ENCODE results near the gene SLC20A1.
"Not testable (repeated sequence)": the region's sequence is repeated elsewhere in the genome, so short reads cannot be mapped to it uniquely, and the experiment has no call there.

Gene SLC20A1

GRCh38 chr2:112703684-112704083 lies 57.9 kb downstream of the SLC20A1 start:
- FAIRE-seq (no peak), DNase-seq (ENCODE audit: insufficient read length, low spot score) (no peak)

GRCh38 chr2:112705575-112705974 lies 59.8 kb downstream of the SLC20A1 start:
- no peak for FAIRE-seq
- no peak for DNase-seq (ENCODE audit: insufficient read length, low spot score)

GRCh38 chr2:112706170-112706664 lies 60.5 kb downstream of the SLC20A1 start:
- FAIRE-seq (no peak), DNase-seq (ENCODE audit: insufficient read length, low spot score) (no peak)

DNA sequence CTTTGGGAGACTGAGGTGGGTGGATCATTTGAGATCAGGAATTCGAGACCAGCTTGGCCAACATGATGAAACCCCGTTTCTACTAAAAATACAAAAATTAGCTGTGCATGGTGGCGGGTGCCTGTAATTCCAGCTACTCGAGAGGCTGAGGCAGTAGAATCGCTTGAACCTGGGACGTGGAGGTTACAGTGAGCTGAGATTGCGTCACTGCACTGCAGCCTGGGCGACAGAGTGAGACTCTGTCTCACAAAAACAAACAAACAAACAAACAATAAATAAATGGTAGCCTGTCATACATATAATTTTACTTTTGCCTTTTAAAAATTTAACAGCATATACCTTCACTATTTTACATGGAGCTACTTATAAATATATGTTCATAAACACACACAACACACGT lies 61.2 kb downstream of the SLC20A1 start:
- not testable (repeated sequence) for FAIRE-seq; DNase-seq (ENCODE audit: insufficient read length, low spot score)

DNA sequence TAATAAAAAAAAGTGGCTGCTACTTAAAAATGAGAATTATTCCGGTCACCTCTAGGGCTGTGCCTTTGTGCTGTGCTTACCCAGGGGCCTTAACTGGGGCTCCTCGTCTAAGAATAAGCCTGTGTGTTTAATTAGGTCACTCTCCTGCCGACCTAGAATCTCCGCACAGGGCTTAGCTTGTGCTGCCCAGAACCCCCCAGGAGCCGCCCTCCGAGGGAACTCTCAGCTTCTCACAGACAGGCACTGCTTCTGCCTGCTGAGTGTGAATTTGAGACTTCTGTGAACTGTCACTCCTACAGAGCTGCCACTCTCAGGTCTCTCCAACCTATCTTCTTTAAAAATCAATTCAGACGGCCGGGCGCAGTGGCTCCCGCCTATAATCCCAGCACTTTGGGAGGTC lies 63.2 kb downstream of the SLC20A1 start:
- FAIRE-seq (no peak), DNase-seq (ENCODE audit: insufficient read length, low spot score) (no peak)

DNA sequence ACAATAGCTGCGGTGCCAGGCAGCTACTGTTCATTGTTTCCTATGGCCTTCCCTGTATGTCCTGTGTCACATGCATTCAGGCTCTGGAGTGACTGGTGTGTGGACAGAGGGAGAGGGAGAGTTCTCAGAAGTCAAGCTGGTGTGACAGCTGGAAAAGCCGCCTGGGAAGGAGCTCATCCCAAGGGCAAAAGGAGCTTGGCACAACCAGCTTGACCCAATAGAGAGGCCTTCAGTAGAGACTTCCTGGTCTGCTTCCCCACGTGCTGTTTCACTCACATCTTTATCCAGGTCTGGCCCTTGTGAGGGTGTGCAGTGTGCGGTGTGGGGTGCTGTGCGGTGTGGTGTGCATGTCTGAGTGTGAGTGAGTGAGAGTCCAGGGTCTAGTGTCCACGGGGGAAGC lies 64.0 kb downstream of the SLC20A1 start:
- DNase-seq (ENCODE audit: insufficient read length, low spot score) (no peak), FAIRE-seq (no peak)

DNA sequence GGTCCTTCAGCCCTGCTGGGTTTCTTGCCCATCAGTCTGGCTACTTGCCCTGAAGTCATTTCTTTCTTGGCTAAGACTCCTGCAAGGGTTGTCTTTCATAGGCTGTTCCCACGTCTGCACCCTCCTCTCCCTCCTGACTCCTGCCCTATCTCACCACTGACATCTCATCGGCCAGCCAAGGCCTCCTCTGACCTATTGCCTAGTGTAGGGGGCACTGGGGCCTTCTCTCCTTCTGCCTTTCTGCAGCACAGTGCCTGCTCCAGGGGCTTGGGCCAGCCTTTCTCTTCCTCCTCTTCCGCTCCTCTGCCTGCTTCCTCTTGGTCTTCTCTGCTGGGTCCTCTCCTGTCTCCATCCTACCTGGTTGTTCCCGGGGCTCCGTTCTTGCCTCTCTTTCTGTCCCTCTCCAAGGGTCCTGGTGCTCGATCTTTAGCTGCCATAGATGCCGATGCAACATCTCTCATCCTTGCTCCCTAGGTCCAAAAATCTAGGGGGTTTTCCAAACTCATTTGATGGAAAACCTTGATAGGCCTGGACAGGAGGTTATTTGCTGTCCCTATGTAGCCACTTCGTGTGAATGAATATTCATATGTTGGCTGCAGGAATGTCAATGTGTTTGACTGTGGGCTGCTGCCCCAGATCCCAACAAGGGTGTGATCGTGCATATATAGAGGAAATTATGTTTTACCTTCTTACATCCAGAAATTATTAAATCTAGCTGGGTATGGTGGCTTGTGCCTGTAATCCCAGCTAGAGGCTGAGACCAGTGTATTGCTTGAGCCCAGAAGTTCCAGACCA lies 65.4 kb downstream of the SLC20A1 start:
- DNase-seq (ENCODE audit: insufficient read length, low spot score) (no peak), FAIRE-seq (no peak)

DNA sequence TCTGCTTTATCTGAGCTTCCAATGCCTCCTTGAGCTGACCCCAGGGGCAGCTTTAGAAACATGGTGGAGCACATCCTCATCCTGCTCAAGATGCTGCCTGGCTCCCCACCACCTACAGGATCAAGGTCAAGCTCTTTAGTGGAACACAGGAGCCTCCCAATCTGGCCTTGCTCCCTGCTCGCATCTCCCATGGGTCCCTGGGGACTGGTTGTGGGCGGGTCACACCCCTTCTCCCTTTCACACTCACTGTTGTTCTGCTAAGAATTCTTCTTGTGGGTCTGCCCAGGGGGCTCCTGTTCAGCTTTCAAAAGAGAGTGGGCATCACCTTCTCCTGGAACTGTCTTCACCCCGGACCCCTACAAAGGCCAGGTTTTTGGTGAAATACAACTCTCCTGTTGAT lies 66.7 kb downstream of the SLC20A1 start:
- FAIRE-seq, result no peak
- DNase-seq (ENCODE audit: insufficient read length, low spot score), result no peak

- DNase-seq (ENCODE audit: insufficient read length, low spot score), result peak; percentile 73
Observed at GRCh38 chr2:112712903-112713584, 67.3 kb downstream of the SLC20A1 start.

More at GRCh38 chr2:112712903-112713584, 67.3 kb downstream of the SLC20A1 start:
- peak; percentile 81 for FAIRE-seq
